HG03108 (cell line): Measurements from ENCODE around the gene TRIM67.

Experiments used
- ATAC-seq: cut with Tn5 transposase; IDR thresholded peaks from one replicate; pipeline ENCODE4 v1.9.1; 2021; ENCODE audit warnings: moderate library complexity; ENCODE audit not compliant: unreplicated experiment

Gene TRIM67

DNA sequence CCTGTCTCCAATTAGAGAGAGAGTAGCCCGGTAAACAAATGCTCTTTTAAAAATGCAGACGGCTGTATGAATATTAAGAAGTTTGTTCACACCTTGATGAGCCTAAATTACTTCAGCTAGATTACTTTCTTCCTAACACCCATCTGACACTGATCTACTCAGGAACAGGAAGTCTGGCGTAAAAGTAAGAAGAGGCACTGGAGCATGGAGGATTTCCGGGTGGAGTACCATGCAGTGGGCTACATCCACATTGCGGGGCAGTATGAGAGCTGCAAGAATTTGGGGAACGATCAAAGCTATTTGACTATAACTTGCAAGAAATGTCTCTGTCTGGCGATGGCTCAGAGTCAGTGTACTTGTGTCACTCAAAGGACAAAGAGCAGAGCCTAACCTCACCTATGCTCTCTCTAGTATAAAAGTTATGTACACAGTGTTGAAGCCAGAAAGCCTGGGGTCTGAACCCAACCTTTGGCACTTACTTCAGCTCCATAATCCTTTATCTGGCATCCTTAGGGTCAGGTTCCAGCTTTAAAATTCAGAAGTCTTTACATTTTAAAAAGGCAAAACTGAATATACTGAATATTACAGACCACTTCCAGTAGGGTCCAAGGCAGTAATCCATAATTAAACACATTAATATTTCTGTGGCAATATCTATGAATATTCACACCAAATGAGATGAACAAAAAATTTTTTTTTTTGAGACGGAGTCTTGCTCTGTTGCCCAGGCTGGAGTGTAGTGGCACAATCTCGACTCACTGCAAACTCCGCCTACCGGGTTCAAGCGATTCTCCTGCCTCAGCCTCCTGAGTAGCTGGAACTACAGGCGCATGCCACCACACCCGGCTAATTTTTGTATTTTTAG is 71.2 kb downstream of the TRIM67 start:
- ATAC-seq = peak; percentile 64

DNA sequence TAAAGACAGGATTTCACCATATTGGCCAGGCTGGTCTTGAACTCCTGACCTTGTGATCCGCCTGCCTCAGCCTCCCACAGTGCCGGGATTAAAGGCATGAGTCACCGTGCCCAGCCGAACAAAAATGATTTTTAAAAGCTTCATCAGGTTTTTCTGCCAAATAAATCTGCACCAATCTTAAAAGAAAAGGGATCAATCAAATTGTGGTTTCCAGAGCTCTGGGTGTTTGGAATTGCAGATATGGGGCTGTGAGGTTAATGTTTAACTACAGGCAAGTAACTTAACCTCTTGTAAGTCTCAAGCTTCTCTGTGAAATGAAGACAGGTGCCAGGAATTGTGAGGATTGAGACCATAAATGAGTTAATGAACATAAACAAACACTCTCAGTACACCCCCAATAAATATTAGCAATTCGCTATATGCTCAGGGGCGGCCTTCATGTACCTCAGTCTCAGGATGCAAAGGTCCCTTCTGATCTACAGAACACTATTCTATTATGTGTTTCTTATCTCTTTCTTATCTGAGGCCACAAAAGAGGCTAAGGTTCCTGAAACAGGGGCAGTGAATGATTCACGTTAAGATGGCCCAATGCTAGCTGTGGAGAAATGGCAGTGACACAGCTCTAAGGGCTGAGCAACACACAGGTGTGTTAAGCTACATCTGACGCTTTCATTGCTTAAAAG is 72.0 kb downstream of the TRIM67 start:
- ATAC-seq = no peak

DNA sequence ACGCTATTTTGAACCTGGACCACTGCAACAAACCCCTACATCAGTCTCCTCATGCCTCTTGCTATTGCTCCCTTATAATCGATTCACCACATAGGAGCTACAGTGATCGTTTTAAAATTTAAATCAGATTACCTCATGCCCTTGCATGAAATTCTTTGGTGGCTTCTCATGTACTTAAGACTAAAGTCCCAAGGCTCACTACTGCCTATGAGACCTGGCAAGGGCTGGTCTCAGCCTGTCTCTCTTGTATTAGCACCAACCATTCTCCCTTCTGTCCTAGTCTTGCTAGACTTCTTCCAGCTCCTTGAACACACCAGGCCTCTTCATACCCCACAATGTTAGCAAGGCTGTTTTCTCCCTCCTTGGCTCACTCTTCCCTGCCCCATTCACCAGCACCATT is 72.6 kb downstream of the TRIM67 start:
- no peak for ATAC-seq

DNA sequence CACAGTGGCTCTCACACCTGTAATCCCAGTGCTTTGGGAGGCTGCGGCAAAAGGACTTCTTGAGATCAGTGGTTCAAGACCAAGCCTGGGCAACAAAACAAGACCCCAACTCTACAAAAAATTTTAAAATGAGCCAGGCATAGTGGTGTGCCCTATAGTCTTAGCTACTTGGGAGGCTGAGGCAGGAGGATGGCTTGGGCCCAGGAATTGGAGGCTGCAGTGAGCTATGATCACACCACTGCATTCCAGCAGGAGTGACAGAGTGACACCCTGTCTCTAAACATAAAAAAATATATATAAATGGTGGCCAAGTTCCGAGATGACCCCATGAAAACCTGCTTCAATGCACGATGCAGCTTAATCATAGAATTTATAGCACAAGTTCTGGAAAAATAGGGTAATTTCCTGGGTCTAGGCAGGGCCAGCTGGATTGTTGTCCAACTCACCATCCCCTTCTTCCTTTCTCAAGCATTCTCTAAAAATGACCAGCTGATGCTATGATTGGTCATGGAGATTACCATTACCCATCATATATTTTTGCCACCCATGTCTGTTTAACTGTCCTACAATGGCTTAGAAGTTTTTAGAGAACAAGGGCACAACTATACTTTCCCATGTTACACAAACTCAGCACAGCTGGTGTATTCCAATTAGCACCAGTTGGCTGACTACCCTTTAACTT is 73.8 kb downstream of the TRIM67 start:
- ATAC-seq = no peak

DNA sequence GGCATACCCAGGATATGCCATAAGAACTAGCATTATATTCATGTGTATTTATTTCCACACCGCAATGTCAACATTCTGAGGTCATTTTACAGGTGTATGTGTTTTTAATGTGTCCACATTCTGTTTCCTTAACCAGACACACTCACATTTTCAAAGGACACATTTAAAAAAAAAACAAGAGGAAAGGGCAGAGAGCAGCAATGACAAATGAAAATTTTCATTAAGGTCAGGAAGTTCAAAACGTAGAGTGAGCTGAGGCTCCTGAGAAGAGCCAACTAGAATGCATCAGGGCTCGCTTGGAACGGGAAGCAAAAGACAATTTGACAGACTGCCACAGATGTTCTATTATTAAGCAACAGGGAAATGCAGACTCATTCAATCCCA is 74.3 kb downstream of the TRIM67 start:
- no peak for ATAC-seq

DNA sequence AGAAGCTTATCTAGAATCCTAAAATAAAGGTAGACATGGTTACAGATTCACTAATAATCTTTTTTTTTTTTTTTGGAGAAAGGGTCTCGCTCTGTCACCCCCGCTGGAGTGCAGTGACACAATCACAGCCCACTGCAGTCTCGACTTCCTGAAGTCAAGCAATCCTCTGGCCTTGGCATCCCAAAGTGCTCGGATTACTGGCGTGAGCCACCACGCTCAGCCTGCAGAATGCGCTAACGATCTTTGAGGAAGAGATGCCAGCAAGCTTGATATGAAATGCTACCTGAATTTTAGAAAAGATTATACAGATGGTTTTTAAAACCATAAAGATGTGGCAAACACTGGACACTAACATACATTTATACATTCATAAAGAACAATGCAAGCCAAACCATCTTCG is 75.1 kb downstream of the TRIM67 start:
- ATAC-seq = no peak

DNA sequence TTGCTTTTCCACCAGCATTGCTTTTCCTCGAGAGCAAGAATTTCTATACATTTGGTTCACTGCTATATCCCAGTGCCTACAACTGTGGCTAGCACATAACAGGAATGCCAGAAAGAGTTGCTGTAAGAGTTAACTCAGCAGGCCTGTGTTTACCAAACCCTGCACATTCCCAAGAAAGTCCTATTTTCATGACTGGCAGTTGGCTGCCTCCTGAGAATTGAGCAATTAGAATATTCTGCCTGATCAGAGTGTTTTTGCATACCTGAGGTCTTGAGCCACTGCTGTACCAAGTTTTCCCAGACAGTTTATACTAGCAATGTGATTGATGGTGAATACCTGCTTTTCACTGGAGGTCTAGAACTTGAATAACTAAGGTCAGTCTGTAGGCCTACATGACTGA is 76.4 kb downstream of the TRIM67 start:
- no peak for ATAC-seq

DNA sequence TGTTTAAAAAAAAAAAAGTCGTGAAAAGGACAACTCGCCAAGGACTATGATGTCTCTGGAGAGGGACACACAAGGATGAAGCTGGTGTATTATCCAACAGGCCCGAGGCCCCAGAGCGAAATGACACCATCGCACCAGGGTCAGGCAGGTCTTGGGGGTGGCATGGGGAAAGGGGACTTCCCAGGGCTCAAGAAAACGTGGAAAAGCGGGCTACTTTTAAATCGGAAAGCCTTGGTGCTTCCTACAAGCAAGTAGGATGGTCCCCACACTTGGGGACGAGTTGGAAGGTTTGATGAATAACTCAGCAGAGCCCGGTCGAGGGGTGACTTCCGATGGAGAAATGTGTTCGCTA is 78.6 kb downstream of the TRIM67 start:
- peak; percentile 2 for ATAC-seq

DNA sequence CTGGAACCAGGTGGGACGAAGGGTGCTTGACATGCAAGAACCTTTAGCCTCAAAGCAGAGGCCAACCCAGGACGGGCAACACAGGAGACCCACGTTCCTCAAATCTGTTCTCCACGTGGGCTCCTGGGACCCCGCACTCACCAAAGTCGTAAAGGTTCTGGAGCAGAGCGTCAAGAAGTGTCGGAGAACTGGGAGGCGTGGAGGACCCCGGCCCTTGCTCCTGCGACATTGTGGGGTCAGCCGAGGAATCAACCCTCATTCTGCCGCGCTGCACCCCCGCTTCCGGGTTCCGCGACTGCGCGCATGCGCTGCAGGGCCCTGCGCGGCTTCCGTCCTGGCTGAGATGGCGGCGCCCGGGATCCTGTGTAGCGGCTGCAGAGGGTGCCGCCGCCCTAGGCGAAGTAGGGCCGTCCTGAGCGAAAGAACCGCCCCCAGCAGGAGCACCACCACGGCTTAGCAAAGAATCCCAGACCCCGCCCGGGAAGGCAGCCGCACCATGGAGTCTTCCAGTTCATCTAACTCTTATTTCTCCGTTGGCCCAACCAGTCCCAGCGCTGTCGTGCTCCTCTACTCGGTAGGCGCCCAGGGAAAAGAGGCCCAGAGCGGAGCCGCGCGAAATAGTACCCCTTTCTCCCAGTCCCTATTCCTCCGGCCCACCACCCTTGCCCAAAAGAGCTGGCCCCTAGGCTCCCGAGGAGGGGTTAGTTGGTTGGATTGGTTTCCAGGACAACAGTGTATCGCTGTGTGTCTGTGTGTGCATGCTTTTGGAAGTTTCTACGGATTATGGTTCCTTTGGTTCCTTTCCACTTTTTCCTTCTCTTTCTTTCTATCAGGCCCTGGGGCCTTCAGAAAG is 79.3 kb downstream of the TRIM67 start, which contains the start of gene GNPAT:
Gene GNPAT, plus strand, starts transcription at position 330 of the 853 bp plus-strand sequence. Its CDS starts 167 bp downstream, at position 497.
- peak; percentile 95 for ATAC-seq

DNA sequence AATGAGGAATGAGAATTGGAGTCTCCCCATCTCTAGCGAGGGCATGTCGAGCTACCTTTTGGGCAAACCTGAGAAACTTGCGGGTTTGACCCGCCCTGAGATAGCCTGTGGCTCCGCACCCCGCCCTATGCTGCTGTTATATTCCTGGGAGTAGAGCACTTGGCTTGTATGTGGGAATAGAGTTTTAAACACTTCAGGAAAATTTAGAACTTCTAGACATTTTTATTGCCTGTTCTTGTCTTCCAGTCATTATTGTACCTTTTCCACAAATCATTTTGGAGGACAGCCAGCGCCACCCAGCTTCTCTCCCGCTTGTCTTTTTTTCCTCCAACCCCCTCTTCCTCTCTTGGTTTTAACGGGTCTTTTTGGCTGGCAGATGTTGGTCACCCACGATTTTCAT is 79.9 kb downstream of the TRIM67 start:
- ATAC-seq = peak; percentile 17

DNA sequence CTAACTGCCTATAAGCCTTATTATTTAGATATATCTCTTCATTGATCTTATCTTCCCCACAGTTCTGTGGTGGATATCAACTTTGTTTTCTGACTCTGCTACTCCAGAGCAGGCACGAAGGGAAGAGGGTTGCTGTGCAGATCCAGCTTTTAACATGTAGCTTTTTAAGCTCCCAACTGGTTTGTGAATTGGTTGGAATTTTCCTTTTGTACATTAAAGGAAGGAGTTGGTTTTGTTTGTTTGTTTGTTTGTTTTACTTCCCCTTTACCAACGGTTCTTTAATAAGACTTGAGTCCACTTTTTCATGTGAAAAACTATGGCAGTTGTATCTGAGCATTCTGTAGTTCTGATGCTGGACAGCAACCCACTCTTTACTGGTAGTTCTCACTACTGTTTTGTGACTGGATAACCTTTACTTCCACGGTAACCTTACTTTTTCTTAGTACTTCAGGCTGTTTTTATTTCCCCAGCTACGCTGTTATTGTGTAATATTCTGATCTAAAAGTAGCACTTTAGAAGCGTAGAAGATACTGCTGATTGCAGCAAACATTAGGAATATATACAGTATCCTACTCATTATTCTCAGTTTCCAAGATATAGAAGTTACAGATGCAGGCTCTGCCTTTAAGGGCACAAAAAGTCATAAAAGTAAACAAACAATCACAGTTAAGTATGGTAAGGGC is 80.8 kb downstream of the TRIM67 start:
- no peak for ATAC-seq

DNA sequence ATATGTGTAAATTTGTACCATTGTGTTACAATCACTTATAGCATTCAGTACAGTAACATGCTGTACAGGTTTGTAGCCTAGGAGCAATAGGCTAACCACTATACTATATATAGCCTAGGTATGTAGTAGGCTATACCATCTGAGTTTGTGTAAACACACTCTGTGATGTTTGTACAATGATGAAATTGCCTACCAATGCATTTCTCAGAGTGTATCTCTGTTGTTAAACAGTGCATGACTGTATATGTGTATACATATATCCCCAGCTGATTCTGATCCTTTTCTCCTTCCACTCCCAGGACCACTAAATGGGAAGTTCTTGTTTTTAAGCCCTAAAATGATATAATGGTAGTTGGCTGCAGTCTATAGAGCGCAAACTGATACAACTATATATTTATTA is 86.9 kb downstream of the TRIM67 start:
- no peak for ATAC-seq

DNA sequence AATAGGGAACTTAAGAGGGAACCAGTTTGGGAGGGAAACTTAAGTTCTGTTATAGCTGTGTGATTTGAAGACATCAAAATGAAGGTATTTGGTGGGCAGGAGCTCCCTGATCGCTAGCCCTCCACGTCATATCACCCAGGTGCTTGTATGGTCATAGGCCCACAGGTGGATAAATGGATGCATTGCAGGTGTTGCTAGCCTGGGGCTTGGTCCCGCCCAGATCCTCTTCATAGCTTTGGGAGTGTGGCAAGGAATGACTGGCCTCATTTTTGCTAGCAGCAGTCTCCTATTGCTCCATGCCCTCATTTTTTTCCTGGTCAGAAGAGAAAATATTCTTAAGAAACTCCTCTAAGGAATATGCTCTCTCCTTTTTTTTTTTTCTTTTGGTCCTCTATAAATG is 90.5 kb downstream of the TRIM67 start:
- no peak for ATAC-seq

DNA sequence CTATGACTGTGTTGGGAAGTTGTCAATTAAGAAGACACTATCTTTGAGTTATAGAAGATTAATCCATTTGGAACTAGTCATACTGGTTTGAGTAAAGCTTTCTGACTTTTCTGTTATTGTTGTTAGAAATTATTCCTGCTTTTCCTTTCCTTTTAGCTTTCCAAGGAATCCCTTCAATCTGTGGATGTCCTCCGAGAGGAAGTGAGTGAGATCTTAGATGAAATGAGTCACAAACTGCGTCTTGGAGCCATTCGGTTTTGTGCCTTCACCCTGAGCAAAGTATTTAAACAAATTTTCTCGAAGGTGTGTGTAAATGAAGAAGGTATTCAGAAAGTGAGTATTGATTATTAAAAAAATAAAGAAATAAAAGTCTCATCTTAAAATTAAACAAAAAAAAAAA is 98.5 kb downstream of the TRIM67 start:
- ATAC-seq = no peak

DNA sequence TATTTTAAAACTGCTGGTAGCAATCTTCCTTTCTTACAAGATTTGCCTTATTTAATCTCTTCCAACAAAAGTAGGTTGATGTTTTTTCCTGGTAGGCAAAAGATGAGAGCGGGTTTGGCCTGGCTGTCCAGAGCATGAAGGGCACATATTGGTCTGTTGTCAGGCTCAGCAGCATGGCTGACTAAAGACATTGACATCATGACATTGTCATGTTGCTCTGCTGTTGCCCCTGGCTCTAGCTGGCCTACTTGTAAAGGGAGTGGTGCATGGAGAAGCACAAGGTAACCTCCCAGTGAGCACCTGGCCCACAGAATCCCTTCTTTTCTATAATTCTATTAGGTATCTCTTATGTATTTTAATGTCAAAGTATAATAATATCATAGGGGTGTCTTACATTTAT is 102.8 kb downstream of the TRIM67 start:
- no peak for ATAC-seq

DNA sequence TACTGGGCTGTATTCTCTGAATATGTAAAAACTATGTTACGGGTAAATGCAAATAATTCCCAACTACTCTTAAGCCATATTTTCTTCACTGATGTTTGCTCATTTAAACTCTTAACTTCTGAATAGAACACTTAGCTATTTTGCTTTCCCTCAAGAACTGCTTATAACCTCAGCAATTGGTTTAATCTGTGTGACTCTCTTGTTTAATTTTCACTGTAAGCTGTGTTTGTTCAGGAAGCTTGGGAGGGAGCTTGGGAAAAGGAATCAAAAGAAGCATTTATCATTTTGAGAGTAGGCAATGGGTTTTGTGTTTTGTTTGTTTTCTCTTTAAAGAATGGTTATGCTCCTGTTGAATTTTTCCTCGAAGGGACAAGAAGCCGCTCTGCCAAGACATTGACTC is 103.5 kb downstream of the TRIM67 start:
- ATAC-seq = no peak

DNA sequence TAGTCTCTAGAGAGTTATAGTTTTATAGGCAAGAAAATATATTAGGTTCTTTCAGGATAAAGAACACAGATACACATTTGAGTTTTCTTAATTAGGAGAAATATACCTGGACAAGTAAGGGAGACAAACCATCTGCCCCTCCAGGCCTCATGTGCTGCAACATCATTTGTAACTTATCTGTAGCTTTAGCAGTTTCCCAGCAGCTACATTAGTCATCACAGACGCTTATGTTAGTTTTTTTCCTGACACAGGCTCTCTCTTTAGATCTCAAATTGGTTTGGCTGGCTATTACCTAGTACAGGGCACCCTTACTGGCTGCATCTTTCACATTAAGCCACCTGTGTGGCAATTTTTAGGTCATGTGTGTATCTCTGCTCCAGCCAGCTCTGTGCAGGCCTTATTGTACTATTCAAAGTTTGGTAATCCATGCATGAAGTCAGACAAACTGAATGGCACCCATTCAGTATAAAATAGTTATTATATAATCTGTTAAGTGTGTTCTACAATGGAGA is 105.0 kb downstream of the TRIM67 start:
- no peak for ATAC-seq
